K562 treated with DMSO at 1 percent for 24 hours (cell line): Measurements from ENCODE around the gene PLEKHG3. TPM values are rescaled to one million over a fixed set of nuclear protein-coding genes. Genes with fewer than 3 reads are reported as not detected.

ENCODE experiments used
- total RNA-seq: library from RNA; unstranded; fragments of 300-600 nt; gene quantifications from 2 replicates; pipeline ENCODE4 v1.2.3, GENCODE V29; 2022; ENCODE audit warnings: low read depth; ENCODE audit not compliant: insufficient read depth

PLEKHG3 gene
- total RNA-seq: 0.06 TPM in 1 of 2 replicates, not detected in the other

DNA sequence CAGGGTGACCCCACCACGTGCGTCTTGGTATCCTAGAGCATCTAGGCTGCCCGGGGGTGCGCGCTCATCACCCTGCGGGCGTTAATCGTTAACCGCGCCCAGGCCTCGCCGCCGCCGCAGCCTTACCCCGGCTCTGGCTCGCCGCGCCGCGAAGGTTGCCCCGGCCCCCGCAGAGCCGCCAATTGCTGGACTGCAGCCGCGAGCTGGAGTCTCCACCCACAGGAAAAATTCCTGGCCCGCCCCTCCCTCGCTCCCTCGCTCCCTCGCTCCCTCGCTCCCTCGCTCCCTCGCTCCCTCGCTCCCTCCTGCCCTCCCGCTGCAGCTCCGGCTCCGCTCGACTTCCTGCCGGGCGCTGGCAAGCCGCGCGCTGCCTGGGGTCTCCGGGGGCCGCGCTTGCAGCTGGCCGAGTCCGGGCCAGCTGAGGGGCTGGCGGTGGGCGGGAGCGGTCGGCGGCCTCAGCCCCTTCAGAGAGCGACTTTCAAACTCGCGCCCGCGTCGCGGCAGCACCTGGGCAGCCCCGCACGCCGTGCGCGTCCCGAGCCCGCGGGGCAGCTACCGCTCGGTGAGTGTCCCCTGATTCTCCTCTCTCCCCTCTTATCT, at the start of gene PLEKHG3:
TSS of gene PLEKHG3 (plus strand) at position 282 of the 600 bp plus-strand sequence. CDS start 23,208 bp downstream, outside the sequence.

Other genes with a start within 250 kb of the PLEKHG3 start
- 0.29 and 0.42 TPM in 2 replicates for gene AKAP5, start 238.9 kb upstream of the PLEKHG3 start, total RNA-seq
- 2.4 and 3.4 TPM in 2 replicates for gene ZBTB25, start 200.6 kb upstream of the PLEKHG3 start, total RNA-seq
- 14.1 and 15.7 TPM in 2 replicates for gene ZBTB1, start 199.7 kb upstream of the PLEKHG3 start, total RNA-seq
- not detected in 2 replicates for gene HSPA2, start 163.7 kb upstream of the PLEKHG3 start, total RNA-seq
- gene PPP1R36, start 154.5 kb upstream of the PLEKHG3 start, total RNA-seq: not detected in 2 replicates
- gene SPTB, start 175.5 kb downstream of the PLEKHG3 start, total RNA-seq: 11.8 and 11.9 TPM in 2 replicates
- gene CHURC1, start 210.0 kb downstream of the PLEKHG3 start, total RNA-seq: 16.8 and 17.2 TPM in 2 replicates
- gene GPX2, start 238.3 kb downstream of the PLEKHG3 start, total RNA-seq: not detected in 2 replicates